ENCODE data around the gene PDGFRB. TPM values are rescaled to one million over a fixed set of nuclear protein-coding genes. Genes with fewer than 3 reads are reported as not detected.

PDGFRB gene
- total RNA-seq, 1 experiment from 2014 or later, result 1.1 TPM

GRCh38 chr5:150163547-150164059 lies 8.0 kb upstream of the PDGFRB start:
- no peak for DNase-seq (ENCODE audit: low spot score)

- DNase-seq (ENCODE audit: low spot score), result no peak
These were observed 7.4 kb upstream of the PDGFRB start for GRCh38 chr5:150163035-150163434.

- no peak for DNase-seq (ENCODE audit: low spot score)
These were observed 6.5 kb upstream of the PDGFRB start for GRCh38 chr5:150162142-150162513.

- DNase-seq (ENCODE audit: low spot score), result peak; percentile 87
These were observed 5.8 kb upstream of the PDGFRB start for GRCh38 chr5:150161242-150162141.

GRCh38 chr5:150160448-150161081 lies 4.9 kb upstream of the PDGFRB start:
- DNase-seq (ENCODE audit: low spot score), result no peak

- no peak for DNase-seq (ENCODE audit: low spot score)
These were observed 4.1 kb upstream of the PDGFRB start for GRCh38 chr5:150159741-150160179.

- no peak for DNase-seq (ENCODE audit: low spot score)
These were observed 3.4 kb upstream of the PDGFRB start for GRCh38 chr5:150159031-150159430.

GRCh38 chr5:150158170-150158949 lies 2.7 kb upstream of the PDGFRB start:
- DNase-seq (ENCODE audit: low spot score), result no peak

- DNase-seq (ENCODE audit: low spot score), result no peak
These were observed 1.5 kb upstream of the PDGFRB start for GRCh38 chr5:150157168-150157567.

- no peak for DNase-seq (ENCODE audit: low spot score)
These were observed 895 bp upstream of the PDGFRB start for GRCh38 chr5:150156540-150156939.

GRCh38 chr5:150156027-150156368 lies 353 bp upstream of the PDGFRB start:
- no peak for DNase-seq (ENCODE audit: low spot score)

- DNase-seq (ENCODE audit: low spot score), result no peak
These were observed 972 bp downstream of the PDGFRB start for GRCh38 chr5:150154618-150155128.

GRCh38 chr5:150153957-150154617 lies 1.6 kb downstream of the PDGFRB start:
- DNase-seq (ENCODE audit: low spot score), result no peak

GRCh38 chr5:150153483-150153882 lies 2.2 kb downstream of the PDGFRB start:
- no peak for DNase-seq (ENCODE audit: low spot score)

GRCh38 chr5:150152636-150153462 lies 2.8 kb downstream of the PDGFRB start:
- DNase-seq (ENCODE audit: low spot score), result no peak

- no peak for DNase-seq (ENCODE audit: low spot score)
These were observed 6.0 kb downstream of the PDGFRB start for GRCh38 chr5:150149618-150150017.

GRCh38 chr5:150148117-150148927 lies 7.3 kb downstream of the PDGFRB start:
- DNase-seq (ENCODE audit: low spot score), result no peak

- DNase-seq (ENCODE audit: low spot score), result no peak
These were observed 8.0 kb downstream of the PDGFRB start for GRCh38 chr5:150147670-150148069.

- DNase-seq (ENCODE audit: low spot score), result no peak
These were observed 8.6 kb downstream of the PDGFRB start for GRCh38 chr5:150146862-150147601.
